CD4-positive, alpha-beta T cell treated with Interleukin-12 subunit alpha and Interleukin-12 subunit beta, for 1 hour (primary cell): ENCODE measurements around the gene ARRDC4.
"Not testable (repeated sequence)": the region's sequence is repeated elsewhere in the genome, so short reads cannot be mapped to it uniquely, and the experiment has no call there.

Experiments used
- DNase-seq: peaks from one replicate; pipeline ENCODE4 v3.0.0-alpha.2; 2020

Gene ARRDC4

GRCh38 chr15:97966924-97967620 is 6.6 kb downstream of the ARRDC4 start:
- no peak for DNase-seq

GRCh38 chr15:97967881-97968280 is 7.4 kb downstream of the ARRDC4 start:
- no peak for DNase-seq

GRCh38 chr15:97968380-97968779 is 7.9 kb downstream of the ARRDC4 start:
- no peak for DNase-seq

GRCh38 chr15:97972366-97972765 is 11.9 kb downstream of the ARRDC4 start:
- DNase-seq = no peak

- DNase-seq = no peak
Observed at GRCh38 chr15:97976129-97976528, 15.6 kb downstream of the ARRDC4 start.

GRCh38 chr15:97976766-97977503 is 16.4 kb downstream of the ARRDC4 start:
- no peak for DNase-seq

GRCh38 chr15:97977734-97978133 is 17.2 kb downstream of the ARRDC4 start:
- no peak for DNase-seq

GRCh38 chr15:97978401-97979139 is 18.1 kb downstream of the ARRDC4 start:
- DNase-seq = no peak

GRCh38 chr15:97979140-97979520 is 18.6 kb downstream of the ARRDC4 start:
- DNase-seq = no peak

GRCh38 chr15:97981058-97981457 is 20.6 kb downstream of the ARRDC4 start:
- DNase-seq = no peak

GRCh38 chr15:97981758-97982157 is 21.3 kb downstream of the ARRDC4 start:
- DNase-seq = no peak

GRCh38 chr15:97984157-97984556 is 23.7 kb downstream of the ARRDC4 start:
- no peak for DNase-seq

- not testable (repeated sequence) for DNase-seq
Observed at GRCh38 chr15:97985979-97986378, 25.5 kb downstream of the ARRDC4 start.

GRCh38 chr15:97986781-97987180 is 26.3 kb downstream of the ARRDC4 start:
- DNase-seq = no peak

- no peak for DNase-seq
Observed at GRCh38 chr15:97989299-97989698, 28.8 kb downstream of the ARRDC4 start.

- no peak for DNase-seq
Observed at GRCh38 chr15:97991972-97992541, 31.6 kb downstream of the ARRDC4 start.

GRCh38 chr15:97992823-97993222 is 32.3 kb downstream of the ARRDC4 start:
- DNase-seq = no peak

- no peak for DNase-seq
Observed at GRCh38 chr15:97993310-97993738, 32.8 kb downstream of the ARRDC4 start.

- DNase-seq = no peak
Observed at GRCh38 chr15:97994236-97994635, 33.7 kb downstream of the ARRDC4 start.

- no peak for DNase-seq
Observed at GRCh38 chr15:97995192-97995591, 34.7 kb downstream of the ARRDC4 start.

- no peak for DNase-seq
Observed at GRCh38 chr15:97995881-97996603, 35.5 kb downstream of the ARRDC4 start.

- no peak for DNase-seq
Observed at GRCh38 chr15:97998307-97999071, 38.0 kb downstream of the ARRDC4 start.
